ENCODE data around the gene TRPT1.

DNA sequence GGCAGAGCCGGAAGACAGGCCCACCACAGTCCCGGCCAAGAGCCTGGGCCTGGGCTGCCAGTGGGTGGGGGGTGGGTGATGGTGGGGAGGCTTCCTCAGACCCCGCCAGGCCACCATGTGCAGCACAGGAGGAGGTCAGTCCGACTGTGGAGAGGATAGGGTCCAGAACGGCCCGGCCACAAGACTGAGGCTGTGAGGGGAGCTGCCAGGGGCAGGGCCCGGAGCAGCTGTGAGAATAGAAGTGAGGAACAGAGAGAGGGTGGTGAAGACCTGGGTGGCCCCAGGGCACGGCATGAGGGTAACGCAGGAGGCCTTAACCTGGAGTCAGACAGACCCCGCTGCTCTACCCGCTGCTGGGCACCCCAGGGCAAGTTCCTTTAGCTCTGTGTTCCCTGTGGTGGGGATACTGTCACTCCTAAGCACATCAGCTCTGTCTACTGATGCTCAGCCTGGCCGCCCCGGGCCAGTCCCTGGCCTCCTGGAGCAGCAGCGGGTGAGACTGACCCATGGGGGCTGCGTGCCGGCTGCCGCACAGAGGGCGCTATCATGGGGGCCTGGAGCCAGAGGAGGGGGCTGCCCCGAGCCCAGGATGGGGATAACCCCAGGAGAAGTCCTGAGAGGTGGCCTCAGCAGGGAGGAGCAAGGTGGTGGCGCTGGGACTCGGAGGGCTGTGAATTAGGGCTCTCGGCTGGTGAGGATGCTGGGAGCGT, 17.7 kb downstream of the TRPT1 start:
- TF ChIP-seq, protein P1, sequence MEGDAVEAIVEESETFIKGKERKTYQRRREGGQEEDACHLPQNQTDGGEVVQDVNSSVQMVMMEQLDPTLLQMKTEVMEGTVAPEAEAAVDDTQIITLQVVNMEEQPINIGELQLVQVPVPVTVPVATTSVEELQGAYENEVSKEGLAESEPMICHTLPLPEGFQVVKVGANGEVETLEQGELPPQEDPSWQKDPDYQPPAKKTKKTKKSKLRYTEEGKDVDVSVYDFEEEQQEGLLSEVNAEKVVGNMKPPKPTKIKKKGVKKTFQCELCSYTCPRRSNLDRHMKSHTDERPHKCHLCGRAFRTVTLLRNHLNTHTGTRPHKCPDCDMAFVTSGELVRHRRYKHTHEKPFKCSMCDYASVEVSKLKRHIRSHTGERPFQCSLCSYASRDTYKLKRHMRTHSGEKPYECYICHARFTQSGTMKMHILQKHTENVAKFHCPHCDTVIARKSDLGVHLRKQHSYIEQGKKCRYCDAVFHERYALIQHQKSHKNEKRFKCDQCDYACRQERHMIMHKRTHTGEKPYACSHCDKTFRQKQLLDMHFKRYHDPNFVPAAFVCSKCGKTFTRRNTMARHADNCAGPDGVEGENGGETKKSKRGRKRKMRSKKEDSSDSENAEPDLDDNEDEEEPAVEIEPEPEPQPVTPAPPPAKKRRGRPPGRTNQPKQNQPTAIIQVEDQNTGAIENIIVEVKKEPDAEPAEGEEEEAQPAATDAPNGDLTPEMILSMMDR (IDR thresholded peaks at IDR 0.05), result no peak
- no peak for TF ChIP-seq POLR2A (IDR thresholded peaks at IDR 0.05)
